GM18498 (cell line): ENCODE measurements around the gene USP26.
"Not testable (repeated sequence)": the region's sequence is repeated elsewhere in the genome, so short reads cannot be mapped to it uniquely, and the experiment has no call there.

ENCODE experiments used
- ATAC-seq: cut with Tn5 transposase; IDR thresholded peaks from one replicate; pipeline ENCODE4 v1.9.1; 2021; ENCODE audit warnings: mild to moderate bottlenecking, moderate library complexity; ENCODE audit not compliant: unreplicated experiment

The USP26 gene

GRCh38 chrX:133033010-133033409 lies 63.9 kb downstream of the USP26 start:
- ATAC-seq = no peak

DNA sequence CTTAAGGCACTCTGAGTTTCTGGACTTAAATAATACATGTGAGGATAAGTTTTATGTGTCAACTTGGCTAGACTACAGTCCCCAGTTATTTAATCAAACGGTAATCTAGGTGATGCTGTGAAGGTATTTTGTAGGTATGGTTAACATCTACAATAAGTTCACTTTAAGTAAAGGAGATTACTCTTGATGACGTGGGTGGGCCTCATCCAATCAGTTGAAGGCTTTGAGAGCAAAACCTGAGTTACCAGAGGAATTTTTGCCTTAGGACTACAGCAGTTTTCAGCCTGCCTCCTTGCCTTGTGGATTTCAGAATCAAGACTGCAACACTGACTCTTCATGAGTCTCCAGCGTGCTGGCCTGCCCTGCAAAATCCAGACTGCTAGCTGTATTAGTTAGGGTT lies 78.7 kb downstream of the USP26 start:
- no peak for ATAC-seq

DNA sequence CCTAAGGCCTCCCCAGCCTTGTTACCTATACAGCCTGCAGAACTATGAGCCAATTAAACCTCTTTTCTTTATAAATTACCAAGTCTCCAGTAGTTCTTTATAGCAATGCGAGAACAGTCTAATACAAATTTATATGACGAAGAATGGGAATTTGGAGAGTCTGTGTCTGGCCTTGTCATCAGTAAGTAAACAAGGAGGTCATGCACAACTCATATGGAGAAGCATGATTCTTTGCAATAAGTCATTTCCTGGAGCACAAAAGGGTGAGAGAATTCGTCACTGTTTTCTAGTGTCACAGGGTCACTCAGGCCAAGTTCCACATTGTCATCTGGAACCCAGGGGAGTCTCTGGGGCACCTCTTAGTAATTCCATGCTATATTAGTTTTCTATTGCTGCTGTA lies 89.5 kb downstream of the USP26 start:
- no peak for ATAC-seq

GRCh38 chrX:133005616-133006015 lies 91.3 kb downstream of the USP26 start:
- ATAC-seq = no peak

DNA sequence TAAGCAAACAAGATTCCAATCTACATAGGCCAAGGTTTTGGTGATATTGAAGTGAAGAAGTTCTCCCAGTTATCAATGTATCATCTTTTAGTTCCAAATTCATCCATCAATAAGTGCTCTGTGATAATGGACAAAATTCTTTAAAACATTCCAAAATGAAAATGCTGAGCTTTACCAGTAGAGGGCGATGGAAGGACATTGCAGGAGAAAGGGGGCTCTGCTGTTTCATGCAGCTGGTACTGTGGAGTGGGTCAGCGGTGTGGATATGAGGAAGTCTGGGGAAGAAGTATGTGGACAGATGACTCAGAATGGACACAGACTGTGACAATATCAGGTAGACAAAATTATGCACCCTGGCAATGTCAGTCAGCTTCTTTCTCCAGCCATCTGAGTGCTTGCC lies 91.9 kb downstream of the USP26 start:
- no peak for ATAC-seq

GRCh38 chrX:132999209-132999608 lies 97.7 kb downstream of the USP26 start:
- no peak for ATAC-seq

DNA sequence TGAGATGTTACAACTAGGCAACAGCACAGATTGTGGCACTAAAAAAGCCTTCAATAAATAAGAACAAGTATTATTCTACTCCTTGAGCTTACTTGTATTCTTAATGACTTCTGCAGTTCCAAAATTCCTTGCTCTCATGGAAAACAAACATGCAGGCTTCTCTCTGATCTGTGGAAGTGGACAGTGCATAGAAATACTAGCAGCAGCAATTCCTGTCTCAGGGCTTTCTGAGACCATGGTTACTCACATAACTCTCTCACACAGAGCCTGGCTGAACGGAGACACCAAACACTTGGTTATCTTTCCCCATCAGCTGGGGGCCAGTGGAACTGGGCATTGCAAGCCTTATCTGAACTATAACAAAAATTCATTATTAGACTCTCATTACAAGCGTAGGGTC lies 106.1 kb downstream of the USP26 start:
- no peak for ATAC-seq

DNA sequence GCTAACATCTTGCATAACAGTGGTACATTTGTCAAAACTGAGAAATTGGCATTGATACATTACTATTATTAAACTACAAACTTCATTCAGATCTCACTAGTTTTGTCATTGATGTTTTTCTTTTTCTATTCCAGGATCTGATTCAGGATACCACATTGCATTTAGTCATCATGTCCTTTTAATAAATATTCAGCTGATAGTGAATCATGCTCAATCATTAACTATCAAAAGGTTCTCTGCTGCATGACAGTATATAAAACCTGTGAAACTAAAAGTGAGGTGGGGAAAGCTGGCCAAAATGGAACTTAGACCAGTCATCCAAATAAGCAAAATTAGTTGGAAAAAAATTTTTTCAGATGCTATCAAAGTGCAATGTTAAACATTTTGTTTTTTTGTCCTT lies 110.4 kb downstream of the USP26 start:
- ATAC-seq = no peak

- ATAC-seq = no peak
These were observed 112.8 kb downstream of the USP26 start for GRCh38 chrX:132984058-132984650.

DNA sequence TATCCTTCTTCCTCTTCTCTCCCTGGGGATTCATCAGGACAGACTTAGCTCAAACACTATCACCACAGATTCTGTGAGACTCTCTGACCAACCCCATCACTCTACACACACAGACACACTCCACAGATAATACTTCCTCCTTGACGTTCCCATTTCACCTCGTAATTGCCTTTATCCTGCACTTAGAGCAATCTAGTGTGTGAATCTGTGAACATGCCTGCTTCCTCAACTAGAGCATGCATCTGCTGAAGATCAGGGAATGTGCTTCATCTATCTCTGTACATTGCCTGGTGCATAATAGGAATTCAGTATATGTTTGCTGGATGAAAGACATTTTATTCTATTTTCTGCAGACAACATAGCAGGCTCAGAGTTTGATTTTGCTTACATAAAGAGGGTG lies 113.4 kb downstream of the USP26 start:
- ATAC-seq = no peak

DNA sequence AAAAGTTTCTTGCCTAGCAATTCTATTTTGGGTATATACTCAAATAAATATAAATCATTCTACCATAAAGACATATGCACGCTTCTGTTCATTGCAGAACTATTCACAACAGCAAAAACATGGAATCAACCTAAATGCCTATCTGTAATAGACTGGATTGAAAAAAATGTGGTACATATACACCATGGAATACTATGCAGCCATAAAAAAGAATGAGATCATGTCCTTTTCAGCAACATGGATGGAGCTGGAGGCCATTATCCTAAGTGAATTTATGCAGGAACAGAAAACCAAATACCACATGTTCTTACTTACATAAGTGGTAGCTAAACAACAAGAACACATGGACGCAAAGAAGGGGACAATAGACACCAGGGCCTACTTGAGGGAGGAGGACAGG lies 116.9 kb downstream of the USP26 start:
- ATAC-seq = not testable (repeated sequence)
